BE2C (cell line): ENCODE measurements around the gene HOPX.

Experiments
- DNase-seq: peaks from one replicate; pipeline ENCODE4 v3.0.0-alpha.2; 2020
- H3K27me3 ChIP-seq: fragments of 250-450 bp; sonication (Bioruptor Pico); 2 replicates; pipeline ENCODE4 v1.5.1; 2020; ENCODE audit warnings: mild to moderate bottlenecking
- H3K36me3 ChIP-seq: fragments of 250-450 bp; sonication (Bioruptor Pico); 2 replicates; pipeline ENCODE4 v1.5.1; 2020; ENCODE audit warnings: mild to moderate bottlenecking
- H3K4me1 ChIP-seq: fragments of 250-450 bp; sonication (Bioruptor Pico); 2 replicates; pipeline ENCODE4 v1.5.1; 2020
- H3K4me3 ChIP-seq: 2 replicates; pipeline ENCODE4 v1.5.1; 2011; ENCODE audit warnings: low read depth, low read length
- H3K9me3 ChIP-seq: fragments of 250-450 bp; sonication (Bioruptor Pico); 2 replicates; pipeline ENCODE4 v1.5.1; 2020
- CTCF ChIP-seq: IDR thresholded peaks from 2 replicates; pipeline ENCODE4 v1.5.1; 2012; ENCODE audit warnings: mild to moderate bottlenecking, low read depth, low read length

HOPX gene

GRCh38 chr4:56626420-56626819 is 54.7 kb downstream of the HOPX start:
- H3K9me3 ChIP-seq = no peaks in the 10 kb centered on the region
- DNase-seq = no peak
- H3K4me3 ChIP-seq = no peak overlapping the region
- H3K27me3 ChIP-seq = no peaks in the 10 kb centered on the region
- TF ChIP-seq CTCF = no peak
- H3K4me1 ChIP-seq = no peaks in the 10 kb centered on the region
- no peaks in the 10 kb centered on the region for H3K36me3 ChIP-seq

GRCh38 chr4:56622176-56622575 is 58.9 kb downstream of the HOPX start:
- no peak overlapping the region for H3K4me3 ChIP-seq
- no peak for DNase-seq
- no peaks in the 10 kb centered on the region for H3K4me1 ChIP-seq
- no peaks in the 10 kb centered on the region for H3K27me3 ChIP-seq
- no peaks in the 10 kb centered on the region for H3K9me3 ChIP-seq
- H3K36me3 ChIP-seq = no peaks in the 10 kb centered on the region
- no peak for TF ChIP-seq CTCF

- no peak overlapping the region for H3K4me3 ChIP-seq
- H3K4me1 ChIP-seq = no peaks in the 10 kb centered on the region
- no peaks in the 10 kb centered on the region for H3K9me3 ChIP-seq
- no peaks in the 10 kb centered on the region for H3K27me3 ChIP-seq
- no peak for DNase-seq
- no peak for TF ChIP-seq CTCF
- no peaks in the 10 kb centered on the region for H3K36me3 ChIP-seq
Observed at GRCh38 chr4:56619816-56620215, 61.3 kb downstream of the HOPX start.

GRCh38 chr4:56619160-56619559 is 61.9 kb downstream of the HOPX start:
- no peaks in the 10 kb centered on the region for H3K27me3 ChIP-seq
- no peaks in the 10 kb centered on the region for H3K4me1 ChIP-seq
- DNase-seq = no peak
- no peaks in the 10 kb centered on the region for H3K9me3 ChIP-seq
- H3K36me3 ChIP-seq = no peaks in the 10 kb centered on the region
- no peak for TF ChIP-seq CTCF
- H3K4me3 ChIP-seq = no peak overlapping the region

GRCh38 chr4:56618734-56619133 is 62.4 kb downstream of the HOPX start:
- no peak overlapping the region for H3K4me3 ChIP-seq
- TF ChIP-seq CTCF = no peak
- H3K9me3 ChIP-seq = no peaks in the 10 kb centered on the region
- no peak for DNase-seq
- H3K36me3 ChIP-seq = no peaks in the 10 kb centered on the region
- H3K27me3 ChIP-seq = no peaks in the 10 kb centered on the region
- H3K4me1 ChIP-seq = no peaks in the 10 kb centered on the region

- DNase-seq = no peak
- Histone ChIP-seq H3K27me3 (no peaks in the 10 kb centered on the region; the same call in none of the 2 replicates), H3K9me3 (no peaks in the 10 kb centered on the region), H3K4me3 (no peak overlapping the region), H3K4me1 (no peaks in the 10 kb centered on the region), H3K36me3 (no peaks in the 10 kb centered on the region)
- TF ChIP-seq CTCF = no peak
Observed at GRCh38 chr4:56613101-56613862, 67.8 kb downstream of the HOPX start.
